SH-SY5Y (cell line): ENCODE results near the gene DNASE2B.

ENCODE experiments used
- GATA2 ChIP-seq: IDR thresholded peaks from 2 replicates; pipeline ENCODE4 v1.6.1; 2011; ENCODE audit warnings: mild to moderate bottlenecking, low read depth, low read length
- GATA3 ChIP-seq: IDR thresholded peaks from 2 replicates; pipeline ENCODE4 v1.6.1; 2011; ENCODE audit warnings: low read depth, mild to moderate bottlenecking, low read length, moderate library complexity

DNASE2B gene

GRCh38 chr1:84398175-84399155, at the start of gene DNASE2B:
DNASE2B (plus strand) TSS chr1:84398484; CDS start chr1:84398565, 81 bp downstream.
- TF ChIP-seq GATA3 (no peak), GATA2 (no peak)

GRCh38 chr1:84348759-84349158, 49.5 kb upstream of the DNASE2B start:
- TF ChIP-seq GATA3 (no peak), GATA2 (no peak)

- TF ChIP-seq GATA2 (no peak), GATA3 (no peak)
Observed at GRCh38 chr1:84350104-84350503, 48.2 kb upstream of the DNASE2B start.

GRCh38 chr1:84350550-84350949, 47.7 kb upstream of the DNASE2B start:
- TF ChIP-seq GATA2 (no peak), GATA3 (no peak)

- no peak for TF ChIP-seq GATA3
- TF ChIP-seq GATA2 = peak; percentile 54
Observed at GRCh38 chr1:84352298-84353106, 45.8 kb upstream of the DNASE2B start.

- TF ChIP-seq GATA2 (peak; percentile 72), GATA3 (peak; percentile 81)
Observed at GRCh38 chr1:84353695-84354094, 44.6 kb upstream of the DNASE2B start.

- no peak for TF ChIP-seq GATA3
- TF ChIP-seq GATA2 = no peak
Observed at GRCh38 chr1:84355556-84355955, 42.7 kb upstream of the DNASE2B start.

GRCh38 chr1:84356881-84357280, 41.4 kb upstream of the DNASE2B start:
- TF ChIP-seq GATA2 (no peak), GATA3 (no peak)

GRCh38 chr1:84358695-84359094, 39.6 kb upstream of the DNASE2B start:
- TF ChIP-seq GATA3 = no peak

GRCh38 chr1:84360316-84360715, 38.0 kb upstream of the DNASE2B start:
- TF ChIP-seq GATA3 (no peak), GATA2 (no peak)

GRCh38 chr1:84361796-84362195, 36.5 kb upstream of the DNASE2B start:
- no peak for TF ChIP-seq GATA3
- TF ChIP-seq GATA2 = no peak

GRCh38 chr1:84363019-84363418, 35.3 kb upstream of the DNASE2B start:
- TF ChIP-seq GATA3 = no peak
- TF ChIP-seq GATA2 = no peak

- no peak for TF ChIP-seq GATA2
- no peak for TF ChIP-seq GATA3
Observed at GRCh38 chr1:84363622-84364021, 34.7 kb upstream of the DNASE2B start.
